Activated T-cell treated with anti-CD3 and anti-CD28 coated beads, Interleukin-2, amount 50 U/mL, for 24 hours (primary cell): ENCODE data around the gene PDC.

ENCODE experiments used
- DNase-seq: peaks from one replicate; pipeline ENCODE4 v3.0.0-alpha.2; 2020
- H3K27ac Mint-ChIP-seq: 2 replicates; pipeline ENCODE4 v1.8.0; 2020; ENCODE audit warnings: mild to moderate bottlenecking, mixed read lengths
- H3K27me3 Mint-ChIP-seq: 2 replicates; pipeline ENCODE4 v1.8.0; 2020; ENCODE audit warnings: mixed read lengths
- H3K36me3 Mint-ChIP-seq: 2 replicates; pipeline ENCODE4 v1.8.0; 2020; ENCODE audit warnings: low read depth, mixed read lengths
- H3K4me1 Mint-ChIP-seq: 2 replicates; pipeline ENCODE4 v1.8.0; 2020; ENCODE audit warnings: low read depth, mixed read lengths
- H3K4me3 Mint-ChIP-seq: 2 replicates; pipeline ENCODE4 v1.8.0; 2020; ENCODE audit warnings: mild to moderate bottlenecking, moderate library complexity, mixed read lengths
- H3K9me3 Mint-ChIP-seq: 2 replicates; pipeline ENCODE4 v1.8.0; 2020; ENCODE audit warnings: mixed read lengths

Gene PDC

DNA sequence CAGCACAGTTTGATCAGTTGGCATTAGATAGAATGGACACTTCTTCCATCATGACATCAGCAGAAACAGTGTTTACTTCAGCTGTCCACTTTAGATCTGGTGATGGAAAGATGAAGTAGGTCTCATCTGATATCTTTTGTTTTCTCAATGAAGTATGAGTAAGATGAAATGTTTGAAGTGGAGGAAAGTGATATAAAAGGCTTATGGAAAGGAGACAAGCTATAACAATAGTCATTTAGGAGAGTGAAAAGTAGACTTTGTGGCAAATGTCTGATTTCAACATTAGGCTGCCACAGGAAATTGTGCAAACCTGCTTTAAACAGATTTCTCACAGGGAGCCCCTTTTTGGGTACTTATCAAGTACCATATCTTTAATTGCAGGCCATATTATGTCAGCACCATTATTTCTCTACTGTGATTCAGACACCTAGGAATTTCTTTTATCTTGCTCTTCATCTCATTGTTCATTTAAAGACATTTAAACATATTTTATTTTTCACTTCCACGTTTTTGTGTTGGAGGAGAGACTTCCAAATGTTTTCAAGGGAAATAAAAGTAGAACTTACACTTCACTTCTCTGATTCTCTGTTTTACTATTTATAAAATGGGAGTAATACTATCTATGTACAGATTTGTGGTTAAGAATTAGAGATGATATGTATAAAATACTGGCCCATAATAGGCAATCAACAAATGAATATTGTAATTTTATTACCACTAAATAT lies 18.1 kb downstream of the PDC start:
- H3K9me3 Mint-ChIP-seq, result no peaks in the 10 kb centered on the region
- DNase-seq, result no peak
- peak overlapping the region; percentile 39 for H3K27ac Mint-ChIP-seq
- H3K36me3 Mint-ChIP-seq, result no peaks in the 10 kb centered on the region
- H3K27me3 Mint-ChIP-seq, result no peaks in the 10 kb centered on the region
- peaks cover 19% of the 10 kb centered on the region for H3K4me1 Mint-ChIP-seq
- H3K4me3 Mint-ChIP-seq, result no peak overlapping the region

- Mint-ChIP-seq H3K4me3 (no peak overlapping the region), H3K9me3 (no peaks in the 10 kb centered on the region), H3K36me3 (peaks cover 2% of the 10 kb centered on the region), H3K27me3 (no peaks in the 10 kb centered on the region), H3K4me1 (peaks cover 19% of the 10 kb centered on the region), H3K27ac (no peak overlapping the region)
- no peak for DNase-seq
Measured at GRCh38 chr1:186440584-186440983, 20.3 kb downstream of the PDC start.

- Mint-ChIP-seq H3K4me3 (no peak overlapping the region), H3K27ac (no peak overlapping the region), H3K36me3 (peaks cover 2% of the 10 kb centered on the region), H3K4me1 (peaks cover 19% of the 10 kb centered on the region), H3K27me3 (no peaks in the 10 kb centered on the region), H3K9me3 (no peaks in the 10 kb centered on the region)
- no peak for DNase-seq
Measured at GRCh38 chr1:186438567-186438966, 22.3 kb downstream of the PDC start.

DNA sequence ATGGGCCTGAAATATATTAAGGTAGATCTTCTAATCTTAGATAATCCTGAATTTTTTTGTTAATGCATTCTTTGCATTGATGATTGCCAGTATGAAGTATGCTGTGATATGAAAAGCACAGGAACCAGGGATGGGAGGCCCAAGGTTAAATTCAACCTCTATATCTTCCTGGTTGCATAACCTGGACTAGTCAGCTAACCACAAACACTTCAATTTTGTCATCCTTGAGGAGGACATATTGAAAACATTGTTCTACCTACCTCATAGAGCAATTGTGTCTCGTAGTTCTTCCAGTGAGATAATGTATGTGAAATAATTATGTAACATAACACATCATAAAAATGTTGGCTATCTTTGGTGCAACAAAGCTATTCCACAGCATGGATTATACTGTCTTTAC lies 25.6 kb downstream of the PDC start:
- Mint-ChIP-seq H3K27me3 (no peaks in the 10 kb centered on the region), H3K27ac (no peak overlapping the region), H3K36me3 (peaks cover 2% of the 10 kb centered on the region), H3K9me3 (no peaks in the 10 kb centered on the region), H3K4me1 (peaks cover 2% of the 10 kb centered on the region), H3K4me3 (no peak overlapping the region)
- no peak for DNase-seq

DNA sequence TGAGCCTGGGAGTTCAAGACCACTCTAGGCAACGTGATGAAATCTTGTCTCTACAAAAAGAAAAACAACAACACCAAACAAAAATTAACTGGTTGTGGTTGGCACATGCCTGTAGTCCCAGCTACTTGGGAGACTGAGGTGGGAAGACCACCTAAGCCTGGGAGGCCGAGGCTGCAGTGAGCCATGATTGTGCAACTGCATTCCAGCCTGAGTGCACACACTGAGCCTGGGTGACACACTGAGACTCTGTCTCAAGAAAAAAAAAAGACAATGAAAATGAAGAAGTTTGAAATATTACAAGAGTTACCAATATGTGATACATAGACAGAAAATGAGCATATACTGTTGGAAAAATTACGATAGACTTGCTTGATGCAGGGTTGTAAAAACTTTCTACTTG lies 31.9 kb downstream of the PDC start:
- Mint-ChIP-seq H3K4me1 (no peaks in the 10 kb centered on the region), H3K4me3 (no peak overlapping the region)
- no peak for DNase-seq

DNA sequence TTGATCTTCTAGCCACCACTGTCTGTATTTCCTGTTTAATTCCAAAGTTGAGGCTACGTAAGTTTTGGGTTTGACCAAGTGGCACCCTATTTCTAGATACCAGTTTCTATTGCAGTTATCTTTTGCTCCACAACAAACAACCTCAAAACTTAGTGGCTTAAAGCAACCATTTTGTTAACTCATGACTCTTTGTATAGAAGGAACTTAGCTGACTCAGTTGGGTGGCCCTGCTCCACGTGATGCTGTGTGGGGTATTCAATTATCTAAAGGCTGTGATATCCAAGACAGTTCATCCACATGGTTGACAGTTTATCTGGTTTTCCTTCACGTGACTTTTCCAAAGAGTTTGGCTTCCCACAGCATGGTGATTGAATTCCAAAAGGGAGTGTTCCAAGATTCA lies 34.8 kb downstream of the PDC start:
- Mint-ChIP-seq H3K27ac (no peak overlapping the region), H3K9me3 (no peaks in the 10 kb centered on the region), H3K36me3 (peaks cover 17% of the 10 kb centered on the region), H3K4me1 (no peaks in the 10 kb centered on the region), H3K4me3 (no peak overlapping the region), H3K27me3 (no peaks in the 10 kb centered on the region)
- DNase-seq, result no peak

More for the DNA sequence above, 31.9 kb downstream of the PDC start:
- no peak overlapping the region for H3K27ac Mint-ChIP-seq
- no peaks in the 10 kb centered on the region for H3K27me3 Mint-ChIP-seq
- peaks cover 8% of the 10 kb centered on the region for H3K36me3 Mint-ChIP-seq
- H3K9me3 Mint-ChIP-seq, result no peaks in the 10 kb centered on the region

DNA sequence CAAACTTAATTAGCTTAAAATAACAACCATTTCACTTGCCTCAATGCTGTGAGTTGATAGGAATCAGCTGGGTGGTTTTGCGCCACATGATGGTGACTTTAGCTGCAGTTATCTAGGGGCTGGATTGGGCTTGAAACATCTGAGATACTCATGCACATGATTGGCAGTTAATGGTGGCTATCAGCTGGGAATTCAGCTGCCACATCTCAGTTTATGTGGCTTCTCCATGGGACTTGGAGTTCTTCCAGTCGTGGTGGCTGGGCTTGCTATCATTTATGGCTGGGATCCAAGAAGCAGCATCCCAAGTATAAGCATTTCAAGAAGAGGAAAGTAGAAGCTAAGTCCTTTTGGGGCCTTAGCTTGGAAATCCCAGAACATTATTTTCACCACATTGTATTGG lies 36.4 kb downstream of the PDC start:
- no peak overlapping the region for H3K27ac Mint-ChIP-seq
- no peaks in the 10 kb centered on the region for H3K27me3 Mint-ChIP-seq
- peaks cover 28% of the 10 kb centered on the region for H3K36me3 Mint-ChIP-seq
- H3K4me3 Mint-ChIP-seq, result no peak overlapping the region
- H3K4me1 Mint-ChIP-seq, result peaks cover 9% of the 10 kb centered on the region
- no peaks in the 10 kb centered on the region for H3K9me3 Mint-ChIP-seq
- no peak for DNase-seq

DNA sequence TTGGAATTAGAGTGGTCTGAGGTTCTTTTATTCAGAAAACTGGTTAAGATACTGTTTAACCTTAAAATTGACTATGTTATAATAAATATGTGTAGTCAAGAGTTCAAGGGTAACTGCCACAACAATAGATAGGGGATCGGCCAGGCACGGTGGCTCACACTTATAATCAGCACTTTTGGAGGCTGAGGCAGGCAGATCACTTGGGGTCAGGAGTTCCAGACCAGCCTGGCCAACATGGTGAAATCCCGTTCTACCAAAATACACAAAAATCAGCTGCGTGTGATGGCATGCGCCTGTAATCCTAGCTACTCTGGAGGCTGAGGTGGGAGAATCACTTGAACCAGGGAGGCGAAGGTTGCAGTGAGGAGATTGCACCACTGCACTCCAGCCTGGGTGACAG lies 39.5 kb downstream of the PDC start:
- DNase-seq, result no peak
- Mint-ChIP-seq H3K27me3 (no peaks in the 10 kb centered on the region), H3K4me3 (no peak overlapping the region), H3K4me1 (peaks cover 9% of the 10 kb centered on the region), H3K27ac (no peak overlapping the region), H3K9me3 (no peaks in the 10 kb centered on the region), H3K36me3 (peaks cover 40% of the 10 kb centered on the region)

GRCh38 chr1:186420923-186421322 lies 40.0 kb downstream of the PDC start:
- H3K27ac Mint-ChIP-seq, result no peak overlapping the region
- no peak for DNase-seq
- peaks cover 9% of the 10 kb centered on the region for H3K4me1 Mint-ChIP-seq
- no peaks in the 10 kb centered on the region for H3K27me3 Mint-ChIP-seq
- peaks cover 40% of the 10 kb centered on the region for H3K36me3 Mint-ChIP-seq
- no peak overlapping the region for H3K4me3 Mint-ChIP-seq
- no peaks in the 10 kb centered on the region for H3K9me3 Mint-ChIP-seq

DNA sequence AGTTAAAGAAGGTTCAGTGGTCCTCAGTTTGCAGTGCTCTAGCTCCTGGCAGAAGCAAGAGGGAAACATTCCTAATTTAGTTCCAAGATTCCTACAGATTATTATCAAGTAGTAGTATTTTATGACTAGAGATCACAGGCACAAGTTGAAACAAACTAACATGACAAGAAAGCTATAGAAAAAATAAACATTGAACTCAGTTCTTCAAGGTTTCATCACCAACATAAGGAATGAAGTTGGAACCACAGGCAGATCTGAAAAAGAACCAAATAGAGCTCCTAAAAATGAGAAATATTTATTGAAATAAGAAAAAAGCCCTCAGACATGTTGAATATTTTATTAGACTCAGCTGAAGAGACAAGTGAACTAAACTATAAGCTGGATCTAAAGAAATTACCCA lies 40.6 kb downstream of the PDC start:
- peaks cover 9% of the 10 kb centered on the region for H3K4me1 Mint-ChIP-seq
- H3K9me3 Mint-ChIP-seq, result no peaks in the 10 kb centered on the region
- no peak for DNase-seq
- no peak overlapping the region for H3K4me3 Mint-ChIP-seq
- H3K27me3 Mint-ChIP-seq, result no peaks in the 10 kb centered on the region
- H3K27ac Mint-ChIP-seq, result no peak overlapping the region
- H3K36me3 Mint-ChIP-seq, result peaks cover 45% of the 10 kb centered on the region

DNA sequence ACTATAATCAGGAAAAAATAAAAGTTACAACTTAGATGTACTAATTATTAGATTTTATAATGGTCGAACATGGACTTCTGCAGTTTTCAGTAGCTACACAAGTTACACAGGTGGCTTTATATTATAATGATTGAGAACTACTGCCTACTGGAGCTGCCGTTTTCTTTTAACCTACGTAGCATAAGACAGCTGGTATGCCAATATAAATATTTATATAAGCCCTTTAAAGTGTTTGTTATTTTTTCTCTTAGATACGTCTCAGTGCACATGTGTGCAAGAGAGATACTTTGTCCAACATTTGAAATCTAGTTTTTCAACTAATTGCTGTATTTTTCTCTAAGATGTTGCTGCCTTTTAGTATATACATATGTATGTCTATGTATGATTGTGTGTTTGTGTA lies 42.4 kb downstream of the PDC start:
- no peak for DNase-seq
- H3K9me3 Mint-ChIP-seq, result no peaks in the 10 kb centered on the region
- peaks cover 55% of the 10 kb centered on the region for H3K36me3 Mint-ChIP-seq
- H3K27ac Mint-ChIP-seq, result no peak overlapping the region
- H3K4me1 Mint-ChIP-seq, result peaks cover 9% of the 10 kb centered on the region
- no peaks in the 10 kb centered on the region for H3K27me3 Mint-ChIP-seq
- no peak overlapping the region for H3K4me3 Mint-ChIP-seq

DNA sequence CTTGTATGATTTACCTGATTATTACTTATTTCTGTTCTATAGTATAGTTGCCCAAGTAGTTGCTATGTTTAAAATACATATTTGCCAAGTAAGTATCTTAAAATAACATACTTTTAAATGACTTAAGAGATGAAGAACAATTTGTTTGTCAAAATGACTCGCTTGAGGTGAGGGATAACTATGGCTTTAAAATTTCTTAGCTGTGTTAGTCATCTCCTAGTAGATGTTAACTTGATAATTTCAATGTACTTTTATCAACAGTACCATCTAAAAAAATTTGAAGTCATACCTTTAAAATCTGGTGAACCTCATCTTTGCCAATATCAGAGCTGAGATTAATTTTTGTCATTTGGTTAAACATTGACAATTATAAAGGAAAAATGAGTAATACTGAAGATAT lies 47.6 kb downstream of the PDC start:
- Mint-ChIP-seq H3K27me3 (no peaks in the 10 kb centered on the region), H3K4me3 (no peak overlapping the region), H3K36me3 (peaks cover 57% of the 10 kb centered on the region), H3K4me1 (no peaks in the 10 kb centered on the region), H3K9me3 (no peaks in the 10 kb centered on the region), H3K27ac (no peak overlapping the region)
- no peak for DNase-seq

GRCh38 chr1:186409091-186409490 lies 51.8 kb downstream of the PDC start:
- peaks cover 75% of the 10 kb centered on the region for H3K36me3 Mint-ChIP-seq
- no peak for DNase-seq
- H3K27ac Mint-ChIP-seq, result no peak overlapping the region
- no peaks in the 10 kb centered on the region for H3K4me1 Mint-ChIP-seq
- H3K9me3 Mint-ChIP-seq, result no peaks in the 10 kb centered on the region
- no peaks in the 10 kb centered on the region for H3K27me3 Mint-ChIP-seq
- H3K4me3 Mint-ChIP-seq, result no peak overlapping the region

DNA sequence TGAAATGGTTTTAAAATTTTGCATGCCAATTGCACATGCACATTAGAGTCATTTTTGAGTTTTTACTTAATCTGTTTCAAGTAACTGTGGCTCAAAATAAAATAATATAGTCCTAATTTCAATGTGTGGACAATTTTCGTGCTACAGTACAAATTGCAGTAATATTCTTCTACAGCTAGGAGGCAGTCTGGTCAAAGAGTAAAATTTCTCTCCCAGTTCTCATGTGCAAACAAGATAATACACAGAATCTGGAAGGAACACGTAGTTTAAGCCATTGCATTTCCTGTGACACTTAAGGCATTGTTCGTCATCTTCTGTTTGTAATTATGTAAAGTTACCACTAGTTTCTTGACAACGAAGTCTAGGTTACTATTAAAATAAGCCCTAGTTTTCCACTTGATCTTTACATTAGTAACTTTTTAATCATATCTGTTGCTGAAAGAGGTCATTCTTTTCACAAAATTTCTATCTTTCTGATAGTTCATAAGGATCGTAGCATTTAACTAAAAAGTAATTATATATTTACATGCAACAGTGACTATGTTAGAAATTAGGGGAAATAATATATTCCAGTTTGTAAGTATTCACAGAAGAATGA lies 56.4 kb downstream of the PDC start:
- peaks cover 71% of the 10 kb centered on the region for H3K36me3 Mint-ChIP-seq
- no peak overlapping the region for H3K27ac Mint-ChIP-seq
- H3K9me3 Mint-ChIP-seq, result no peaks in the 10 kb centered on the region
- DNase-seq, result no peak
- H3K27me3 Mint-ChIP-seq, result no peaks in the 10 kb centered on the region
- no peak overlapping the region for H3K4me3 Mint-ChIP-seq
- peaks cover 2% of the 10 kb centered on the region for H3K4me1 Mint-ChIP-seq

DNA sequence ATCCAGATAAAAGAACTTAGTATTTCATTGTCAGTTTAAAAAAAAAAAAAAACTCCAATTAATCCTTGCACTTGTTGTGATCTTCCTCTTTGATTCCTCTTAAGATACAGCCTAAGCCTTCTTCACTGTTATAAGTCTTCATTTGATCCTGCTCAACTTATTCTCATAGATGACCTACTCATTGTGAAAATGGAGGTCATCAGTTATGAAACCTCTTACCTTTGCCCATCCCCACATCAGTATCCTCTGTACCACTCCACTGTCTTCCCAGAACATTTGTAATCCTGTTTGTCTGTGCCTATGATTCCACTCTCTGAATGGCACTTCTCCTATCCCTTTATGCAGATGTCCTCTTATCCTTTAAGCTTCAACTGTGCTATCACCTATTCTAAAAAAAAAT lies 57.3 kb downstream of the PDC start:
- H3K36me3 Mint-ChIP-seq, result peaks cover 71% of the 10 kb centered on the region
- H3K27ac Mint-ChIP-seq, result no peak overlapping the region
- no peaks in the 10 kb centered on the region for H3K27me3 Mint-ChIP-seq
- H3K9me3 Mint-ChIP-seq, result no peaks in the 10 kb centered on the region
- H3K4me3 Mint-ChIP-seq, result no peak overlapping the region
- peaks cover 2% of the 10 kb centered on the region for H3K4me1 Mint-ChIP-seq
- DNase-seq, result no peak
